LNCaP clone FGC (cell line): ENCODE measurements around the gene ACSS3.

Source experiments
- DNase-seq: peaks from one replicate; pipeline ENCODE4 v3.0.0-alpha.2; 2011; ENCODE audit warnings: low read depth
- H3K4me3 ChIP-seq: 2 replicates; pipeline ENCODE4 v1.5.1; 2011; ENCODE audit warnings: mild to moderate bottlenecking, low read depth, low read length, control low read depth
- CTCF ChIP-seq: IDR thresholded peaks from 2 replicates; pipeline ENCODE4 v1.5.1; 2012; ENCODE audit warnings: mild to moderate bottlenecking; ENCODE audit not compliant: control insufficient read depth, insufficient read depth; ENCODE audit errors: extremely low read depth

ACSS3 gene

GRCh38 chr12:81255456-81255855 is 177.6 kb downstream of the ACSS3 start:
- H3K4me3 ChIP-seq: no peak overlapping the region
- DNase-seq: no peak
- TF ChIP-seq CTCF: no peak

- no peak for DNase-seq
- H3K4me3 ChIP-seq: no peak overlapping the region
- TF ChIP-seq CTCF: no peak
Measured at GRCh38 chr12:81255947-81256346, 178.1 kb downstream of the ACSS3 start.

GRCh38 chr12:81257947-81258551 is 180.2 kb downstream of the ACSS3 start:
- H3K4me3 ChIP-seq: no peak overlapping the region
- TF ChIP-seq CTCF: peak; percentile 51
- peak; percentile 36 for DNase-seq

- TF ChIP-seq CTCF: no peak
- no peak for DNase-seq
Measured at GRCh38 chr12:81259360-81259759, 181.5 kb downstream of the ACSS3 start.

GRCh38 chr12:81261508-81262207 is 183.8 kb downstream of the ACSS3 start:
- H3K4me3 ChIP-seq: no peak overlapping the region
- DNase-seq: no peak
- no peak for TF ChIP-seq CTCF

More at GRCh38 chr12:81259360-81259759, 181.5 kb downstream of the ACSS3 start:
- H3K4me3 ChIP-seq: no peak overlapping the region

- TF ChIP-seq CTCF: no peak
- no peak overlapping the region for H3K4me3 ChIP-seq
- no peak for DNase-seq
Measured at GRCh38 chr12:81263072-81263471, 185.2 kb downstream of the ACSS3 start.
